IPS-18a (cell line): Measurements from ENCODE around the gene PLSCR3.
A peak's percentile ranks its signal among the peaks of the same experiment; 100 is the strongest.

ENCODE experiments used
- H3K27ac ChIP-seq: one replicate; pipeline ENCODE4 v1.5.1; 2013; ENCODE audit warnings: low read length
- H3K27me3 ChIP-seq: one replicate; pipeline ENCODE4 v1.6.1; 2013; ENCODE audit warnings: mild to moderate bottlenecking, low read length; ENCODE audit not compliant: control insufficient read depth, insufficient read depth
- H3K36me3 ChIP-seq: one replicate; pipeline ENCODE4 v1.6.1; 2013; ENCODE audit warnings: low read depth, low read length; ENCODE audit not compliant: control insufficient read depth
- H3K4me1 ChIP-seq: one replicate; pipeline ENCODE4 v1.6.1; 2013; ENCODE audit warnings: low read depth, low read length; ENCODE audit not compliant: control insufficient read depth
- H3K4me3 ChIP-seq: one replicate; pipeline ENCODE4 v1.5.1; 2013; ENCODE audit warnings: low read length
- H3K9ac ChIP-seq: one replicate; pipeline ENCODE4 v1.6.1; 2013; ENCODE audit warnings: mild to moderate bottlenecking, low read length, moderate library complexity
- H3K9me3 ChIP-seq: one replicate; pipeline ENCODE4 v1.6.1; 2013; ENCODE audit warnings: low read depth, low read length; ENCODE audit not compliant: control insufficient read depth

Gene PLSCR3

DNA sequence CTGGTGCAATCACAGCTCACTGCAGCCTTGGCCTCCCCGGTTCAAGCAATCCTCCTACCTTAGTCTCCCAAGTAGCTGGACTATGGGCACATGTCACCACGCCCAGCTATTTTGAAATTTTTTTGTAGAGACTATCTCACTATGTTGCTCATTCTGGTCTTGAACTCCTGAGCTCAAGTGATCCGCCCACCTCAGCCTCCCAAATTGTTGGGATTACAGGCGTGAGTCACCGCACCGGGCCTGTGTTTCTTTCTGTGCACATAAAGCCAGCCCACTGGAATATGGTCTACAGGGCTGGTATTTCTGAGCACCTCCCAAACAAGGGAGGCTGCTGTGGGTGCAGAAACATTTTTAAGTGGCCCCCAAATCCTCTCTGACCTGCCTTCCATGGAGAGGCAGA lies 31.0 kb downstream of the PLSCR3 start:
- no peaks in the 10 kb centered on the region for H3K9me3 ChIP-seq
- H3K27me3 ChIP-seq: no peaks in the 10 kb centered on the region
- H3K27ac ChIP-seq: no peak overlapping the region

DNA sequence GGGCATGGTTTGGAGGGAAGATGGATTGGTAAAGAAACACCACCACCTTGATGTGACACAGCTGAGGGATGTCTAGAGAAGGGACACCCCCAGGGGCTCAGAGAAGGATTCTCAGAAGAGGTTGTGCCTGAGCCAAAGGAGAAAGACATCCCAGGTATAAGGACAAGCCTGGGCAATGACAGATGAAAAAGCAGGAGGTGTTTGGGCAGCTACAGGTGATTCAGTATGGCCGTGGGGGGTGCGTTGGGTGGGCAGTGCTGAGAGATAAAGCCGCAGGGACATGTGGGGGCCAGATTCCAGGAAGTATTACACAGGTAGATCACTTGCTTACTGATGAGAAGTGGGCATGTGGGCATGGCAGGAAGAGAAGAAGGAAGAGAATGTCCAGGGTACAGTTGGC lies 32.4 kb downstream of the PLSCR3 start:
- H3K9ac ChIP-seq: no peak overlapping the region
- H3K36me3 ChIP-seq: no peaks in the 10 kb centered on the region
- no peaks in the 10 kb centered on the region for H3K27me3 ChIP-seq
- H3K27ac ChIP-seq: no peak overlapping the region
- H3K4me3 ChIP-seq: no peak overlapping the region
- H3K9me3 ChIP-seq: no peaks in the 10 kb centered on the region
- H3K4me1 ChIP-seq: no peaks in the 10 kb centered on the region

More for the DNA sequence above, 31.0 kb downstream of the PLSCR3 start:
- Histone ChIP-seq H3K9ac (no peak overlapping the region), H3K4me1 (peaks cover 3% of the 10 kb centered on the region), H3K36me3 (no peaks in the 10 kb centered on the region), H3K4me3 (no peak overlapping the region)

DNA sequence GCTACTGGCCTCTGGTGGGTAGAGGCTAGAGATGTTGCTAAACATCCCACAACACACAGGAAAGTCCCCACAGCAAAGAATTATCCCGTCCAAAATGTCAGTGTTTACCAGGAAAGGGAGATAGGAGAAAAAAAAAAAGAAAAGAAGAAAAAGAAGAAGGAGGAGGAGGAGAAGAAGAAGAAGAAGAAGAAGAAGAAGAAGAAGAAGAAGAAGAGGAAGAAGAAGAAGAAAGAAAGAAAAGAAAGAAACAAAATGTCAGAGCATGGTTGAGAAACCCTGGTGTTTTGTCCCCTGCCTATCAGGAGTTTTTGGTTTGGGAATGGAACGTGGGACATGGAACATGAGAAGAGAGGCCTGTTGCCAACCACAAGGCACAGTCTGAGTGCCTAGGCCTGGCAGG lies 36.9 kb downstream of the PLSCR3 start:
- no peak overlapping the region for H3K9ac ChIP-seq
- H3K4me1 ChIP-seq: peaks cover 8% of the 10 kb centered on the region
- H3K27me3 ChIP-seq: no peaks in the 10 kb centered on the region
- H3K36me3 ChIP-seq: no peaks in the 10 kb centered on the region
- no peak overlapping the region for H3K4me3 ChIP-seq
- H3K27ac ChIP-seq: no peak overlapping the region
- no peaks in the 10 kb centered on the region for H3K9me3 ChIP-seq

DNA sequence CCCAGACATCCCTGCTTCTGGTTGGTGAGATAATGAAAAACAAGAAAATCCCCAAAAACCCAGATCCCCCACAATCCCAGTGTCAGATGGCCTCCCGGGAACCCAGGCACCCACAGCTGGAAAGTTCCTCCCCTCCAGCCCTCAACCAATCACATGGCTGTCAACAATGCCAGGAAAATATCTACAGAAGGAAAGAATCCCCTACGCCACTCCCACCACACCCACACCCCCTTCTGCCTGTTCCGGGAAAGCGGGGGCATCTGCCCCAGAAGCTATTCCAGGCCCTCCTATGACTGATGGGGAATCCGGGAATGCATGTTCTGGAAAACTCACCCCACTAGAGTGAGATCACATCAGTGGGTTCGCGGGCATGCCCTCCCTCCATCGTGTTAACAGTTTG lies 37.6 kb downstream of the PLSCR3 start:
- Histone ChIP-seq H3K4me3 (no peak overlapping the region), H3K4me1 (peaks cover 8% of the 10 kb centered on the region), H3K9ac (no peak overlapping the region), H3K27me3 (no peaks in the 10 kb centered on the region), H3K9me3 (no peaks in the 10 kb centered on the region), H3K36me3 (no peaks in the 10 kb centered on the region), H3K27ac (no peak overlapping the region)

DNA sequence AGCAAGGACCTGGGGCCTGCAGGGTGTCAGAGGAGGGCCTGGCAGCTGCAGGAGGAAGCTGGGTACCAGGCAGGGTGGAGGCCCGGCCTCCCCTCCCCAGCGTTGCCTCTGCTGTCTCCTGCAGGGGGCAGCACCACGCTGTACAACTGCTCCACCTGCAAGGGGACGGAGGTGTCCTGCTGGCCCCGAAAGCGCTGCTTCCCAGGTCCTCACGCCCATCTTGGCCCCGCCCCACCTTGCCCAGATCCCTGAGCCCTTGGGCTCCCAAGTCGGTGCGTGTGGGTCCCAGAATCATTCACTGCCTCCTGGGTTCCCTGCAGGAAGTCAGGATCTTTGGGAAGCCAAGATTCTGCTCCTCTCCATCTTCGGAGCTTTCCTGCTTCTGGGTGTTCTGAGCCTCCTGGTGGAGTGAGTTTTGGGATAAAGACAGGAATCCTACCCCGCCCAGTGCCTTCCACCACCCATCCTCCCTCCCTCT lies 38.2 kb downstream of the PLSCR3 start:
- Histone ChIP-seq H3K27ac (no peak overlapping the region), H3K4me3 (peak overlapping the region; percentile 28), H3K9ac (no peak overlapping the region)

DNA sequence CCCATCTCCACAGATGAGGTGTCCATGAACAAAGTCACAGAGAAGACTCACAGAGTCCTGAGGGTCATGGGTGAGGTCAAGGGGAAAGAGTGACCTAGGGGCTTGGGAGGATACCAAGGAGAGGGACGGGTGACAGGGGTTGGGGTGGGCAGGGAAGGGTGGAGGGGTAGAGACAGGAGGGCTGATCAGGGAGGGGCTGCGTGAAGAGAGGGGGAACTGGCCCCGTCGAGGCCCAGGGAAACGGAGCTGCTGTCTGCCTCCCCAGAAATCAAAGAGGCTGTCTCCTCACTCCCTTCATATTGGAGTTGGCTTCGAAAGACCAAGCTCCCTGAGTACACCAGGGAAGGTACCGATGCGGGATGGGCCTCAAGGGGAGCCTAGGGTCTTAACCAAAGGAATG lies 38.8 kb downstream of the PLSCR3 start:
- H3K27ac ChIP-seq: no peak overlapping the region
- H3K4me3 ChIP-seq: no peak overlapping the region
- peaks cover 8% of the 10 kb centered on the region for H3K4me1 ChIP-seq
- peaks cover 5% of the 10 kb centered on the region for H3K27me3 ChIP-seq
- no peaks in the 10 kb centered on the region for H3K9me3 ChIP-seq
- H3K36me3 ChIP-seq: no peaks in the 10 kb centered on the region
- H3K9ac ChIP-seq: no peak overlapping the region

More for the DNA sequence above, 38.2 kb downstream of the PLSCR3 start:
- H3K36me3 ChIP-seq: no peaks in the 10 kb centered on the region
- H3K9me3 ChIP-seq: no peaks in the 10 kb centered on the region
- peaks cover 8% of the 10 kb centered on the region for H3K4me1 ChIP-seq
- H3K27me3 ChIP-seq: peaks cover under 1% of the 10 kb centered on the region

DNA sequence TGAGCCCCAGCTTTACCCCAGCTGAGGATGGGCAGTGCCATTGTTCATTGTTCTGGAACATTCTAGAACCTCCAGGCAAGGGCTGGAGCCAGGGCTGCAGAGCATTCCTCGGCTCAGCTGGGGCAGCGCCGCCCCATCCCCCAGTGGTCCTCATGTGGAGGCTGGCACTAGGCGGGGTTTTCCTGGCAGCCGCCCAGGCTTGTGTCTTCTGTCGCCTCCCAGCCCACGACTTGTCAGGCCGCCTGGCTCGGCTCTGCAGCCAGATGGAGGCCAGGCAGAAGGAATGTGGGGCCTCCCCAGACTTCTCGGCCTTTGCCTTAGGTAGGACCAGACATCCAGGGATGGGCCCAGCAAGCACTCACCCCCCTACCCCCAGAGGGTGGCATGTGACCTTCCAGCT lies 39.3 kb downstream of the PLSCR3 start, which contains the start of gene TMEM95:
Gene TMEM95, plus strand, starts transcription at position 104 of the 400 bp plus-strand sequence. Its CDS starts 49 bp downstream, at position 153.
- H3K36me3 ChIP-seq: no peaks in the 10 kb centered on the region
- peaks cover 5% of the 10 kb centered on the region for H3K27me3 ChIP-seq
- no peak within 1 kb of the TSS for H3K27ac ChIP-seq
- H3K9ac ChIP-seq: no peak within 1 kb of the TSS
- H3K4me1 ChIP-seq: peaks cover 8% of the 10 kb centered on the region
- H3K9me3 ChIP-seq: no peaks in the 10 kb centered on the region
- H3K4me3 ChIP-seq: no peak within 1 kb of the TSS

DNA sequence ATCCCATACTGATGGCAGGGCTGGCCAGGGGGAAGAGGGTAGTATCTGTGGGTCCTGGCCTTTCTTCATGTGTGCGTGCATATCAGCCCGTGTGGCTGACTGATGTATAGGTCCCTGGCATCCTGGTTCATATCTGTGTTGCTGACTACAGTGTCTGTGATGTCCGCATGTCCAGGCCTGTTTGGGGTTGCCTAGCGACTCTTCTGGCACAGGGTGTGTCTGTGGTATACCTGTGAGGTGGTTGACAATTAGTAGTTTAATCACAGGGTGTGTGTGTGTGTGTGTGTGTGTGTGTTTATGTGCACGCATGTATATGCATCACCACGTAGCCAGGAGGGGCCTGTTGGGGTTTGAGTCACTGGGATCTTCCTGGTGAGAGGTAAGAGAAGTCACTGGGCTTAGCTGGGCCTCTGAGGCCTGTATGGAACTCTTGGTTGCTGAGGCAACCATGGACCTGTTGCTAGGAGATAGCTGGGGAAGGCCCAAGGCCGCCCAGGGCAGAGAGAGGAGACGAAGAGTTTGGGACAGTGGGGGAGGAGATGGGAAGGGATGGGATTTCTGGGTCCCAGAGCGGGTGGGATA lies 40.0 kb downstream of the PLSCR3 start:
- Histone ChIP-seq H3K27me3 (peaks cover 5% of the 10 kb centered on the region), H3K9me3 (no peaks in the 10 kb centered on the region), H3K4me1 (peaks cover 15% of the 10 kb centered on the region), H3K36me3 (no peaks in the 10 kb centered on the region), H3K27ac (no peak overlapping the region), H3K4me3 (no peak overlapping the region), H3K9ac (no peak overlapping the region)

DNA sequence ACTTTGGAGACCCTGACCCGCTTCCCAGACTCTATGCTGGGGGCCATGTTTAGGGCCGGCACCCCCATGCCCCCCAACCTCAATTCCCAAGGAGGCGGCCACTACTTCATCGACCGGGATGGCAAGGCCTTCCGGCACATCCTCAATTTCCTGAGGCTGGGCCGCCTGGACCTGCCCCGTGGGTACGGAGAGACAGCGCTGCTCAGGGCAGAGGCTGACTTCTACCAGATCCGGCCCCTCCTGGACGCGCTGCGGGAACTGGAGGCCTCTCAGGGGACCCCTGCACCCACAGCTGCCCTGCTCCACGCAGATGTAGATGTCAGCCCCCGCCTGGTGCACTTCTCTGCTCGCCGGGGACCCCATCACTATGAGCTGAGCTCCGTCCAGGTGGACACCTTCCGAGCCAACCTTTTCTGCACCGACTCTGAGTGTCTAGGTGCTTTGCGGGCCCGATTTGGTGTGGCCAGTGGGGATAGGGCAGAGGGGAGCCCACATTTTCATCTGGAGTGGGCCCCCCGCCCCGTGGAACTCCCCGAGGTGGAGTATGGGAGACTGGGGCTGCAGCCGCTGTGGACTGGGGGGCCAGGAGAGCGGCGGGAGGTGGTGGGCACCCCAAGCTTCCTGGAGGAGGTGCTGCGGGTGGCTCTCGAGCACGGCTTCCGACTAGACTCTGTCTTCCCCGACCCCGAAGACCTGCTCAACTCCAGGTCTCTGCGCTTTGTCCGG lies 41.3 kb downstream of the PLSCR3 start:
- Histone ChIP-seq H3K4me1 (peaks cover 16% of the 10 kb centered on the region), H3K4me3 (peak overlapping the region; percentile 74), H3K9ac (no peak overlapping the region), H3K27ac (no peak overlapping the region), H3K36me3 (no peaks in the 10 kb centered on the region), H3K27me3 (peaks cover 5% of the 10 kb centered on the region), H3K9me3 (no peaks in the 10 kb centered on the region)

DNA sequence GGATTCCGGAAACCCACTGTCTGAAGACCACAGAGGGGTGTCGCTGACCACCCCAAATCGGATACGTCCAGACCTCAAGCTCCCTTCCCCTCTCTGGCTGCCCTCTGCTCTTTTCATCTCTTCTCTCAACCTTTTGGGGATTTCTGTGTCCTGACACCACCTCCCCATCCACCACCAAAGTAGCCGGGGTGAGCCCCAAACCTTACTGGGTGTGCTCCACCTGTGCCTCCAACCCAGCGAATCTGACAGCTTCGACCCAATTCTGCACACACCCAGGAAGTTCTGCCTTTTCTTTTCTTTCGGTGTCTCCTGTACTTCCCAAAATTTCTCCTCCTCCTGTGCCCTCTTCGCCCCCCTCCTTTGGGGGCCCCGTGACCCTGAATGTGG lies 41.8 kb downstream of the PLSCR3 start:
- H3K27ac ChIP-seq: no peak overlapping the region
- peaks cover 5% of the 10 kb centered on the region for H3K27me3 ChIP-seq
- no peaks in the 10 kb centered on the region for H3K36me3 ChIP-seq
- H3K4me3 ChIP-seq: peak overlapping the region; percentile 74
- peak overlapping the region; percentile 66 for H3K9ac ChIP-seq
- no peaks in the 10 kb centered on the region for H3K9me3 ChIP-seq
- H3K4me1 ChIP-seq: peaks cover 16% of the 10 kb centered on the region

DNA sequence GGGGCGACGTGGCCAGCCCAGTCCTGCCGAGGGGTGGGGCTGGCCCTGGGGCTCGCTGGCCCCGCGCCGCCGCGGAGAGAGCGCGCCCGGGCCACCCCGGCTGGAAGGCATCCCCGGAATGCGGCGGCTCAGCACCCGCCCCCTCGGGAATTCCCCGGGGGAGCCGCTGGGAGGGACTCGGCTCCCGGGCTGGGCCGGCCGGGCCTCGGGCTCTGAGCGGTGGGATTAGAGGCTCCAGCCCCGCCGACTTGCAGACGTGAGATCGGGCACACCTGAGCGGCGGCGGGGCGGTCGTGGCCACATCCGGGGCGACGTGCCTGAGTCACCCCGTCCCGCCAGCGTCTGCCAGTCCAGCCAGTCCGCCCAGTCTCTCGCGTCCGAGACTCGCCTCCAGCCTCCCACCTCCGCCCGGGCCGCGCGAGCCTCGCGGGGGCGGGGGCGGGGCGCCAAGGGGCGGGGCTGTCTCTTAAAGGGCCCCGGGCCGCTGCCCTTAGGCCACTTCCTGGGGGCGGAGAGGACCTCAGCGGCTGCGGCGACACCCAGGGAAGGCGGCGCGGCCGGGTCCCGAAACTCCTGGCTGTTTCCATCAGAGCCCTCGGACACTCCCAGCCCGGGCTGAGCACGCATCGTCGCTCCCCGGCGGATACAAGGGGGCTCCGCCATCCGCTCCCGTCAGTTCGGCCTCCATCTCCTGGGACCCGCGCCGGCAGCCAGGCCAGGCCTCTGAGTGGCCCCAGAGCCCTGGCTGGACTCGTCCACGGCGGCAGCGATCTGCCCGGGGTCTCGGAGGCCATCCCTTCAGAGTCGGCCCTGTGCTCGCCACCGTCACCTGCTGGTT lies 42.4 kb downstream of the PLSCR3 start, which contains the start of gene KCTD11:
Gene KCTD11, plus strand, starts transcription at position 498 of the 838 bp plus-strand sequence.
- Histone ChIP-seq H3K27me3 (peaks cover 5% of the 10 kb centered on the region), H3K9ac (peak within 1 kb of the TSS; percentile 66), H3K4me3 (peak within 1 kb of the TSS; percentile 74), H3K9me3 (no peaks in the 10 kb centered on the region), H3K36me3 (no peaks in the 10 kb centered on the region), H3K27ac (no peak within 1 kb of the TSS), H3K4me1 (peaks cover 16% of the 10 kb centered on the region)
